CD14-positive monocyte (primary cell): ENCODE measurements around the gene FAM200B. TPM values are rescaled to one million over a fixed set of nuclear protein-coding genes. Genes with fewer than 3 reads are reported as not detected.

Experiments used
- DNase-seq, 3 donors: peaks; one replicate each; pipeline ENCODE4 v3.0.0-alpha.2; 2011 to 2022
- H2AFZ ChIP-seq: 2 replicates; pipeline ENCODE4 v1.6.0; 2012; ENCODE audit warnings: mild to moderate bottlenecking, low read depth, low read length, inconsistent platforms; ENCODE audit not compliant: insufficient read depth, poor library complexity, severe bottlenecking
- H3K27ac ChIP-seq, 2 donors: 1 replicate in 1 of 2; 2 replicates in 1 of 2; pipeline ENCODE4 v1.5.1; 2012 to 2013; ENCODE audit warnings: low read length in 2 of 2, control low read depth in 1 of 2, inconsistent platforms in 1 of 2, low read depth in 1 of 2, mild to moderate bottlenecking in 1 of 2
- H3K27me3 ChIP-seq, 2 donors: one replicate each; pipeline versions ENCODE4 v1.6.0 to v1.6.1; 2011 to 2013; ENCODE audit warnings: low read length in 2 of 2; ENCODE audit not compliant: control insufficient read depth in 2 of 2, insufficient read depth in 2 of 2
- H3K36me3 ChIP-seq, 2 donors: replicated peaks in 1 of 2; 1 replicate in 1 of 2; 2 replicates in 1 of 2; pipeline versions ENCODE4 v1.5.1 to v1.6.1; 2012 to 2013; ENCODE audit warnings: low read length in 2 of 2, control low read depth in 1 of 2, inconsistent platforms in 1 of 2, mild to moderate bottlenecking in 1 of 2; ENCODE audit not compliant: insufficient read depth in 2 of 2, control insufficient read depth in 1 of 2
- H3K4me1 ChIP-seq, 2 donors: 1 replicate in 1 of 2; 2 replicates in 1 of 2; pipeline versions ENCODE4 v1.5.1 to v1.6.1; 2012 to 2013; ENCODE audit warnings: low read length in 2 of 2, control low read depth in 1 of 2, inconsistent platforms in 1 of 2, mild to moderate bottlenecking in 1 of 2, moderate library complexity in 1 of 2; ENCODE audit not compliant: insufficient read depth in 2 of 2, control insufficient read depth in 1 of 2
- H3K4me2 ChIP-seq: replicated peaks from 2 replicates; pipeline ENCODE3; 2012; ENCODE audit warnings: low read length, moderate library complexity, mild to moderate bottlenecking; ENCODE audit not compliant: poor library complexity, severe bottlenecking; ENCODE audit errors: extremely low read depth
- H3K4me3 ChIP-seq, 3 experiments: fragments of 200-600 bp in 1 of 3; sonication (generic) in 1 of 3; replicated peaks in 1 of 3; 1 replicate in 2 of 3; 2 replicates in 1 of 3; pipeline ENCODE4 v1.5.1; 2011 to 2013; ENCODE audit warnings: low read length in 3 of 3, mild to moderate bottlenecking in 3 of 3, control low read depth in 2 of 3, low read depth in 2 of 3, inconsistent platforms in 1 of 3, moderate library complexity in 1 of 3
- H3K79me2 ChIP-seq: 2 replicates; pipeline ENCODE4 v1.6.0; 2012; ENCODE audit warnings: mild to moderate bottlenecking, control low read depth, inconsistent platforms, low read length, moderate library complexity; ENCODE audit not compliant: insufficient read depth
- H3K9ac ChIP-seq: 2 replicates; pipeline ENCODE4 v1.6.0; 2017; ENCODE audit warnings: low read length, mild to moderate bottlenecking; ENCODE audit not compliant: insufficient read depth, poor library complexity, severe bottlenecking
- H3K9me3 ChIP-seq, 2 donors: replicated peaks in 1 of 2; 1 replicate in 1 of 2; 2 replicates in 1 of 2; pipeline versions ENCODE4 v1.5.1 to v1.6.1; 2012 to 2013; ENCODE audit warnings: low read length in 2 of 2, control low read depth in 1 of 2; ENCODE audit not compliant: control insufficient read depth in 1 of 2, insufficient read depth in 1 of 2
- H4K20me1 ChIP-seq: 2 replicates; pipeline ENCODE4 v1.6.0; 2012; ENCODE audit warnings: mild to moderate bottlenecking, low read length, control low read depth, moderate library complexity; ENCODE audit not compliant: insufficient read depth
- H3K27ac Mint-ChIP-seq, 7 donors: one replicate each; pipeline ENCODE4 v1.8.0; 2020; ENCODE audit warnings: mild to moderate bottlenecking in 7 of 7, mixed read lengths in 7 of 7, moderate library complexity in 6 of 7, inconsistent platforms in 2 of 7
- H3K27me3 Mint-ChIP-seq, 3 donors: one replicate each; pipeline ENCODE4 v1.8.0; 2021 to 2022; ENCODE audit warnings: low read depth in 3 of 3, mild to moderate bottlenecking in 3 of 3, mixed read lengths in 3 of 3, moderate library complexity in 3 of 3, inconsistent platforms in 1 of 3
- H3K36me3 Mint-ChIP-seq, 2 donors: one replicate each; pipeline ENCODE4 v1.8.0; 2020; ENCODE audit warnings: mixed read lengths in 2 of 2, inconsistent platforms in 1 of 2, mild to moderate bottlenecking in 1 of 2
- H3K4me1 Mint-ChIP-seq: one replicate; pipeline ENCODE4 v1.8.0; 2020; ENCODE audit warnings: mild to moderate bottlenecking, mixed read lengths
- H3K4me3 Mint-ChIP-seq, 2 donors: one replicate each; pipeline ENCODE4 v1.8.0; 2020; ENCODE audit warnings: mild to moderate bottlenecking in 2 of 2, mixed read lengths in 2 of 2, moderate library complexity in 1 of 2
- H3K9me3 Mint-ChIP-seq, 7 donors: one replicate each; pipeline ENCODE4 v1.8.0; 2020 to 2022; ENCODE audit warnings: mixed read lengths in 7 of 7, mild to moderate bottlenecking in 6 of 7, moderate library complexity in 6 of 7, inconsistent platforms in 2 of 7
- WGBS: methylation state at CpG from one replicate; pipeline ENCODE4 v1.1.5; 2013; ENCODE audit warnings: missing lambda C conversion rate; ENCODE audit not compliant: insufficient coverage; 5-methylcytosine and 5-hydroxymethylcytosine counted together
- intact Hi-C, 2 donors: fragments of 100-400 bp; cut with micrococcal nuclease; formaldehyde crosslinking; loops; one replicate each; pipeline versions ENCODE4 v1.15.0 to v1.15.1; 2023
- polyA plus RNA-seq, 3 donors: library from polyadenylated mRNA; depleted of rRNA in 1 of 3; unstranded in 2 of 3; stranded (reverse) in 1 of 3; fragments of 300-500 nt in 2 of 3; fragments of >200 nt in 1 of 3; fragmentation: Illumina TruSeq in 2 of 3; gene quantifications; 1 replicate in 2 of 3; 2 replicates in 1 of 3; pipeline ENCODE4 v1.2.3, GENCODE V29; 2012 to 2021
- TF ChIP-seq, protein P1 (sequence below): fragments of 200-600 bp; IDR thresholded peaks from one replicate; pipeline ENCODE4 v1.8.0; 2022; ENCODE audit warnings: antibody characterized with exemption, mild to moderate bottlenecking

FAM200B gene
- polyA plus RNA-seq, 3 donors: 65.7 to 169 (median 151) TPM

DNA sequence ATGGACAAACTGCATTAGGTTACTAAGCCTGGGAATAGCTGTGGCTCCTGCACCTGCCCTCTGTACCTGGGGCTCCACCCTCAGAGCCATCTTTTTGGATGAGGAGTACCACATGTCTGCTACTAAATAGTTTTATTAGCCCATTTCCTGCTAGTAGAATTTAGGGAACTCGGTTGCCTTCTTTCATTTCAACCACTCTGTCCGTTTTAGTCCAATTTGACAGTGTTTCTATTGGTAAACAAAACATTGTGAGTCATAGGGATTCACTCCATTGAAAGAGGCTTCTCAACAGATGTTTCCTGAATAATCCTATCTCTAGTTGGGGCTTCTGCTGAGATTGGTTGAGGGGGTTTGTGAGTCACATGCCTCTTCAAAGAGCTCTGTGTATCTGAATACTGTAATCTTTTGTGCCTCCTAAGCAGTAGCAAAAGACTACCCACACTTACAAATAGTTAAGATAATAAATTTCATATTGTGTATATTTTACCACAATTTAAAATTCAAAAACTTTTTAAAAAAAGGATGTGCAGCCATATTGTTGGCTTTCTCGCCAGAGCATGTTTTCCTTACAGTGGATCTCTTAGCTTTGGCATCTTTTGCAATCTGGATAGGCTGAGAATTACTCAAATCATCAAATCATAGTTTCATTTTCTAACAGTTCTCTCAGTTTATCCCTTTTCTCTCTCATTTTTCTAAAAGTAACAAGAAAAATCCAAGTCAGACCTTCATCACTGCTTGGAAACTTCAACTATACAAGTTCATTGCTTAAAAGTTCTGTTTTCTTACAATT is 9.9 kb downstream of the FAM200B start:
- peak overlapping the region; percentile 16 to 35 for H3K4me3 Mint-ChIP-seq
- no CpG with 5 or more reads among the region's 3 CpGs for WGBS
- H3K9me3 Mint-ChIP-seq: peaks cover 0 to 6% (median 3%) of the 10 kb centered on the region in 7 donors

DNA sequence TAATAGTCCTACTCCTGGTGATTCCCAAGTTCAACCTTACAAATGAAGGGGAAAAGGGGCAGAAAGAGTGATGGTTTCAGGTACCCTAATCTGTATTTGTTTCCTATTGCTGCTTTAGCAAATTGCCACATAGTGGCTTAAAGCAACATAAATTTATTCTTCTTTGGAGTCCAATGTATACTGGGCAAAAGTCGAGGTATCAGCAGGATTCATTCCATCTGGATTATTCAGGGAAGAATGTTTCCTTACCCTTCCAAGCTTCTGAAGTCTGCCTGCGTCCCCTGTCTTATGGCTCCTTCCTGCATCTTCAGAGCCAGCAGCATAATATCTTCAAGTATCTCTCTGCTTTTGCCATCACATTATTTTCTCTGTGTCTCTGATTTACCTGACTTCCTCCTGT is 11.0 kb downstream of the FAM200B start:
- H2AFZ ChIP-seq: no peak overlapping the region
- peaks cover 78 to 87% of the 10 kb centered on the region in 2 donors for H3K4me1 ChIP-seq
- TF ChIP-seq, protein P1, sequence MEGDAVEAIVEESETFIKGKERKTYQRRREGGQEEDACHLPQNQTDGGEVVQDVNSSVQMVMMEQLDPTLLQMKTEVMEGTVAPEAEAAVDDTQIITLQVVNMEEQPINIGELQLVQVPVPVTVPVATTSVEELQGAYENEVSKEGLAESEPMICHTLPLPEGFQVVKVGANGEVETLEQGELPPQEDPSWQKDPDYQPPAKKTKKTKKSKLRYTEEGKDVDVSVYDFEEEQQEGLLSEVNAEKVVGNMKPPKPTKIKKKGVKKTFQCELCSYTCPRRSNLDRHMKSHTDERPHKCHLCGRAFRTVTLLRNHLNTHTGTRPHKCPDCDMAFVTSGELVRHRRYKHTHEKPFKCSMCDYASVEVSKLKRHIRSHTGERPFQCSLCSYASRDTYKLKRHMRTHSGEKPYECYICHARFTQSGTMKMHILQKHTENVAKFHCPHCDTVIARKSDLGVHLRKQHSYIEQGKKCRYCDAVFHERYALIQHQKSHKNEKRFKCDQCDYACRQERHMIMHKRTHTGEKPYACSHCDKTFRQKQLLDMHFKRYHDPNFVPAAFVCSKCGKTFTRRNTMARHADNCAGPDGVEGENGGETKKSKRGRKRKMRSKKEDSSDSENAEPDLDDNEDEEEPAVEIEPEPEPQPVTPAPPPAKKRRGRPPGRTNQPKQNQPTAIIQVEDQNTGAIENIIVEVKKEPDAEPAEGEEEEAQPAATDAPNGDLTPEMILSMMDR: no peak
- Mint-ChIP-seq H3K27ac (peak overlapping the region in 5 of 7 donors; percentile 90 to 97 (median 93)), H3K4me3 (no peak overlapping the region), H3K4me1 (peaks cover 72% of the 10 kb centered on the region), H3K27me3 (peaks cover 0 to 2% (median 0%) of the 10 kb centered on the region in 3 donors), H3K9me3 (peaks cover 0 to 6% (median 3%) of the 10 kb centered on the region in 7 donors), H3K36me3 (peaks cover 13 to 26% of the 10 kb centered on the region in 2 donors)
- H3K27me3 ChIP-seq: no peaks in the 10 kb centered on the region
- no peak overlapping the region for H3K4me3 ChIP-seq
- no peaks in the 10 kb centered on the region for H3K9me3 ChIP-seq
- peak overlapping the region in 1 of 2 donors; percentile 85 for H3K27ac ChIP-seq
- intact Hi-C loops: loop anchor here in 1 of 2 donors (5.0 kb wide), 1 partner anchor 35 kb away; the partner anchor contains the start of gene FBXL5
- 100% methylated on average over 1 of the region's 2 CpGs for WGBS
- H3K9ac ChIP-seq: no peak overlapping the region
- peaks cover 0 to under 1% of the 10 kb centered on the region in 2 donors for H3K36me3 ChIP-seq
- H4K20me1 ChIP-seq: no peaks in the 10 kb centered on the region
- peaks cover 53% of the 10 kb centered on the region for H3K79me2 ChIP-seq
- DNase-seq: no peak
- no peak overlapping the region for H3K4me2 ChIP-seq

More for the DNA sequence above, 9.9 kb downstream of the FAM200B start:
- no peaks in the 10 kb centered on the region for H3K27me3 ChIP-seq
- peak overlapping the region; percentile 76 to 85 for H3K27ac ChIP-seq
- no peaks in the 10 kb centered on the region for H4K20me1 ChIP-seq
- peaks cover 59% of the 10 kb centered on the region for H3K79me2 ChIP-seq
- no peaks in the 10 kb centered on the region for H3K9me3 ChIP-seq
- peaks cover 0 to 11% of the 10 kb centered on the region in 2 donors for H3K36me3 ChIP-seq
- intact Hi-C loops: loop anchor here in 1 of 2 donors (5.0 kb wide), 1 partner anchor 34 kb away; the partner anchor contains the start of gene FBXL5
- H3K4me1 ChIP-seq: peaks cover 74 to 88% of the 10 kb centered on the region in 2 donors
- H3K4me2 ChIP-seq: peak overlapping the region; percentile 83
- Mint-ChIP-seq H3K4me1 (peaks cover 72% of the 10 kb centered on the region), H3K27me3 (peaks cover 0 to 2% (median 0%) of the 10 kb centered on the region in 3 donors), H3K27ac (peak overlapping the region; percentile 90 to 97 (median 93)), H3K36me3 (peaks cover 21 to 37% of the 10 kb centered on the region in 2 donors)
- no peak overlapping the region for H3K9ac ChIP-seq
- peak overlapping the region in 2 of 3 experiments; percentile 16 to 65 for H3K4me3 ChIP-seq
- DNase-seq: peak; percentile 44 to 89 (median 88)
- TF ChIP-seq, protein P1: no peak
- no peak overlapping the region for H2AFZ ChIP-seq
